ENCODE measurements around the gene SULT4A1. TPM values are rescaled to one million over a fixed set of nuclear protein-coding genes. Genes with fewer than 3 reads are reported as not detected.

Gene SULT4A1
- total and polyA plus RNA-seq, 10 of the 15 experiments (the other 5 are each of a cell fraction or from before 2014, with no cell fraction given) = not detected

DNA sequence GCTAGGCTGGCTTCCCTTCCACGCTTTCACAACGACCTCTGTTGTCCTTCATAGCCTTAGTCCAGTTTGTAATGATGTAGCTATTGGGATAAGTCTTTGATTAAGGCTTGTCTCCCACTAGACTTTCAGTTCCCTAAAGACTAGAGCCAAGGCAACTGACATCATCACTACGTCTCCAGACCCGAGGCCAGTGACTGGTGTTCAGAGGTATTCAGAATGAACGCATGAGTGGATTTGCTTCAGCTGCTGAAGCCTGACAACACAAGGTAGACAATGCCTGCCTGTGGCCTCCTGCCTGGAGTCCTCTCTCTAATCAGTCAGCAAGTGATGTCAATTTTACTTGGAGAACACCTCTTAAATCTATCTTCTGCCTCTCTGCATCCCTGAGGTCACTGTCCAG, 63.8 kb downstream of the SULT4A1 start (continued):
- TF ChIP-seq, protein P1, sequence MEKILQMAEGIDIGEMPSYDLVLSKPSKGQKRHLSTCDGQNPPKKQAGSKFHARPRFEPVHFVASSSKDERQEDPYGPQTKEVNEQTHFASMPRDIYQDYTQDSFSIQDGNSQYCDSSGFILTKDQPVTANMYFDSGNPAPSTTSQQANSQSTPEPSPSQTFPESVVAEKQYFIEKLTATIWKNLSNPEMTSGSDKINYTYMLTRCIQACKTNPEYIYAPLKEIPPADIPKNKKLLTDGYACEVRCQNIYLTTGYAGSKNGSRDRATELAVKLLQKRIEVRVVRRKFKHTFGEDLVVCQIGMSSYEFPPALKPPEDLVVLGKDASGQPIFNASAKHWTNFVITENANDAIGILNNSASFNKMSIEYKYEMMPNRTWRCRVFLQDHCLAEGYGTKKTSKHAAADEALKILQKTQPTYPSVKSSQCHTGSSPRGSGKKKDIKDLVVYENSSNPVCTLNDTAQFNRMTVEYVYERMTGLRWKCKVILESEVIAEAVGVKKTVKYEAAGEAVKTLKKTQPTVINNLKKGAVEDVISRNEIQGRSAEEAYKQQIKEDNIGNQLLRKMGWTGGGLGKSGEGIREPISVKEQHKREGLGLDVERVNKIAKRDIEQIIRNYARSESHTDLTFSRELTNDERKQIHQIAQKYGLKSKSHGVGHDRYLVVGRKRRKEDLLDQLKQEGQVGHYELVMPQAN (conservative IDR thresholded peaks at IDR 0.05) = no peak
- no peak for TF ChIP-seq TBL1XR1 (IDR thresholded peaks at IDR 0.05; ENCODE audit: low read depth, low read length)
- TF ChIP-seq CHD1 (IDR thresholded peaks at IDR 0.05; ENCODE audit: low read depth, low read length) = no peak
- TF ChIP-seq YY1 (IDR thresholded peaks at IDR 0.05; ENCODE audit: low read depth, low read length) = no peak
- no peak for TF ChIP-seq SMAD5 (IDR thresholded peaks at IDR 0.05; ENCODE audit: low read depth)
- no peak for TF ChIP-seq SMAD1 (IDR thresholded peaks at IDR 0.05; ENCODE audit: low read depth, partially characterized antibody)
- no peak for TF ChIP-seq SREBF2 (IDR thresholded peaks at IDR 0.05; ENCODE audit: low read length)
- TF ChIP-seq KLF5 (IDR thresholded peaks at IDR 0.05; ENCODE audit: partially characterized antibody) = no peak
- TF ChIP-seq MXI1 (IDR thresholded peaks at IDR 0.05; ENCODE audit: low read depth, low read length) = no peak
- TF ChIP-seq CREM (IDR thresholded peaks at IDR 0.05; ENCODE audit: low read depth) = peak; percentile 86
- TF ChIP-seq ATF7 (IDR thresholded peaks at IDR 0.05; ENCODE audit: low read depth) = peak; percentile 77
- no peak for TF ChIP-seq RBBP5 (conservative IDR thresholded peaks at IDR 0.05)
- TF ChIP-seq NR2F1 (conservative IDR thresholded peaks at IDR 0.05) = no peak
- TF ChIP-seq JUNB (IDR thresholded peaks at IDR 0.05) = peak; percentile 28; the same call in 1 of the 2 replicates
- TF ChIP-seq EP300 (IDR thresholded peaks at IDR 0.05; ENCODE audit: borderline replicate concordance in 1 of 2, control insufficient read depth in 1 of 2, low read depth in 2 of 2, low read length in 2 of 2) = peak; percentile 60 to 67; a peak in 2 of 4 replicates
- TF ChIP-seq ZNF687 (IDR thresholded peaks at IDR 0.05) = peak; percentile 57; the same call in 1 of the 2 replicates
- TF ChIP-seq JUND (IDR thresholded peaks at IDR 0.05; ENCODE audit: low read depth, low read length) = no peak
- TF ChIP-seq GATAD2B (conservative IDR thresholded peaks at IDR 0.05; ENCODE audit: low read depth) = no peak
- no peak for TF ChIP-seq ZNF24 (IDR thresholded peaks at IDR 0.05)
- TF ChIP-seq SMC3 (IDR thresholded peaks at IDR 0.05; ENCODE audit: borderline replicate concordance, low read length) = no peak
- TF ChIP-seq USF2 (IDR thresholded peaks at IDR 0.05; ENCODE audit: borderline replicate concordance, low read depth, low read length) = no peak
- TF ChIP-seq RB1 (IDR thresholded peaks at IDR 0.05; ENCODE audit: borderline replicate concordance) = no peak
- TF ChIP-seq IRF3 (IDR thresholded peaks at IDR 0.05) = no peak
- no peak for TF ChIP-seq NR2C2 (IDR thresholded peaks at IDR 0.05; ENCODE audit: borderline replicate concordance, control insufficient read depth, insufficient read length, low read depth)

Data from GM12878 (cell line).